MCF 10A (cell line): ENCODE measurements around the gene SOCS7. TPM values are rescaled to one million over a fixed set of nuclear protein-coding genes. Genes with fewer than 3 reads are reported as not detected.

ENCODE experiments used
- BruUV-seq: library from RNA; stranded (reverse); fragments of 400-500 nt; replicated peaks from 2 replicates; lab custom pipeline; 2021; lab: Mats Ljungman, UMichigan
- CTCF ChIA-PET: fragments of 300-600 bp; sonication (Branson Sonifier 250); formaldehyde crosslinking; extraction: SDS; loops from one replicate; lab custom pipeline; 2021; ENCODE audit warnings: antibody characterized with exemption, inconsistent platforms; lab: Yijun Ruan, JAX
- POLR2A ChIA-PET: fragments of 300-600, 350-650 bp; sonication (Branson Sonifier 250); formaldehyde crosslinking; extraction: SDS; loops from one replicate; lab custom pipeline; 2020; ENCODE audit warnings: antibody characterized with exemption, inconsistent platforms; lab: Yijun Ruan, JAX
- DNase-seq: peaks from one replicate; pipeline ENCODE4 v3.0.0-alpha.2; 2018; ENCODE audit not compliant: unreplicated experiment
- H3K27ac Mint-ChIP-seq: one replicate; pipeline ENCODE4 v1.8.0; 2022; ENCODE audit warnings: mild to moderate bottlenecking, low read depth, mixed read lengths; ENCODE audit not compliant: unreplicated experiment
- H3K27me3 Mint-ChIP-seq: one replicate; pipeline ENCODE4 v1.8.0; 2022; ENCODE audit warnings: mixed read lengths; ENCODE audit not compliant: insufficient read depth, unreplicated experiment
- H3K36me3 Mint-ChIP-seq: one replicate; pipeline ENCODE4 v1.8.0; 2022; ENCODE audit warnings: mild to moderate bottlenecking, moderate library complexity, mixed read lengths; ENCODE audit not compliant: insufficient read depth, unreplicated experiment
- H3K4me1 Mint-ChIP-seq: one replicate; pipeline ENCODE4 v1.8.0; 2022; ENCODE audit warnings: mixed read lengths; ENCODE audit not compliant: insufficient read depth, unreplicated experiment
- H3K4me3 Mint-ChIP-seq: one replicate; pipeline ENCODE4 v1.8.0; 2022; ENCODE audit warnings: mild to moderate bottlenecking, moderate library complexity, mixed read lengths; ENCODE audit not compliant: unreplicated experiment
- H3K9me3 Mint-ChIP-seq: one replicate; pipeline ENCODE4 v1.8.0; 2022; ENCODE audit warnings: mixed read lengths; ENCODE audit not compliant: unreplicated experiment
- CTCF ChIP-seq: fragments of 200-600 bp; IDR thresholded peaks from one replicate; pipeline ENCODE4 v1.8.0; 2022; ENCODE audit warnings: antibody characterized with exemption, mild to moderate bottlenecking; ENCODE audit not compliant: unreplicated experiment
- intact Hi-C: fragments of 100-400 bp; cut with micrococcal nuclease; formaldehyde crosslinking; loops from 2 replicates; pipeline ENCODE4 v1.14.1; 2022
- total RNA-seq: library from RNA; stranded (reverse); gene quantifications from 2 replicates; pipeline ENCODE4 v1.2.3, GENCODE V29; 2022

Gene SOCS7
- total RNA-seq, 1 experiment from 2014 or later = 26.2 TPM

GRCh38 chr17:38449364-38449763 lies 97.7 kb downstream of the SOCS7 start:
- POLR2A ChIA-PET = interaction anchor here (1.0 kb wide), 1 partner anchor 14 kb away, joined by 3 read pairs; no protein-coding TSS in a partner anchor
- H3K4me1 Mint-ChIP-seq = peaks cover 24% of the 10 kb centered on the region
- no peak for TF ChIP-seq CTCF
- no peak overlapping the region for H3K4me3 Mint-ChIP-seq
- H3K9me3 Mint-ChIP-seq = no peaks in the 10 kb centered on the region
- no TSS peak for BruUV-seq
- H3K36me3 Mint-ChIP-seq = no peaks in the 10 kb centered on the region
- peaks cover 10% of the 10 kb centered on the region for H3K27me3 Mint-ChIP-seq
- no peak overlapping the region for H3K27ac Mint-ChIP-seq
- intact Hi-C loops = no loop called here
- CTCF ChIA-PET = no interaction called here
- peak; percentile 89 for DNase-seq

GRCh38 chr17:38450557-38451029 lies 98.9 kb downstream of the SOCS7 start:
- no peaks in the 10 kb centered on the region for H3K9me3 Mint-ChIP-seq
- CTCF ChIA-PET = interaction anchor here (0.6 to 0.9 kb wide), 3 partner anchors 34 to 1482 kb away, joined by 3 read pairs; no protein-coding TSS in a partner anchor
- DNase-seq = no peak
- peaks cover 31% of the 10 kb centered on the region for H3K4me1 Mint-ChIP-seq
- no TSS peak for BruUV-seq
- POLR2A ChIA-PET = interaction anchor here (1.0 kb wide), 1 partner anchor 12 kb away, joined by 3 read pairs; no protein-coding TSS in a partner anchor
- intact Hi-C loops = no loop called here
- TF ChIP-seq CTCF = no peak
- H3K36me3 Mint-ChIP-seq = no peaks in the 10 kb centered on the region
- H3K27ac Mint-ChIP-seq = no peak overlapping the region
- H3K4me3 Mint-ChIP-seq = no peak overlapping the region
- peaks cover 10% of the 10 kb centered on the region for H3K27me3 Mint-ChIP-seq

- Mint-ChIP-seq H3K27me3 (peaks cover 10% of the 10 kb centered on the region), H3K4me3 (no peak overlapping the region), H3K27ac (no peak overlapping the region), H3K9me3 (no peaks in the 10 kb centered on the region), H3K4me1 (peaks cover 31% of the 10 kb centered on the region), H3K36me3 (no peaks in the 10 kb centered on the region)
- intact Hi-C loops = no loop called here
- no TSS peak for BruUV-seq
- TF ChIP-seq CTCF = no peak
- DNase-seq = peak; percentile 56
- ChIA-PET CTCF (interaction anchor here (0.6 to 0.9 kb wide), 3 partner anchors 33 to 218 kb away, joined by 3 read pairs; no protein-coding TSS in a partner anchor), POLR2A (no interaction called here)
These were observed 99.6 kb downstream of the SOCS7 start for GRCh38 chr17:38451030-38451839.

GRCh38 chr17:38451840-38452529 lies 100.3 kb downstream of the SOCS7 start:
- no peaks in the 10 kb centered on the region for H3K36me3 Mint-ChIP-seq
- intact Hi-C loops = no loop called here
- peaks cover 10% of the 10 kb centered on the region for H3K27me3 Mint-ChIP-seq
- ChIA-PET CTCF (interaction anchor here (0.6 to 0.8 kb wide), 2 partner anchors 10 to 103 kb away, joined by 3 to 4 read pairs; no protein-coding TSS in a partner anchor), POLR2A (interaction anchor here (0.6 kb wide), 1 partner anchor 153 kb away, joined by 3 read pairs; no protein-coding TSS in a partner anchor)
- BruUV-seq = no TSS peak
- no peak overlapping the region for H3K27ac Mint-ChIP-seq
- TF ChIP-seq CTCF = no peak
- peak; percentile 83 for DNase-seq
- no peaks in the 10 kb centered on the region for H3K9me3 Mint-ChIP-seq
- peak overlapping the region; percentile 65 for H3K4me3 Mint-ChIP-seq
- peaks cover 31% of the 10 kb centered on the region for H3K4me1 Mint-ChIP-seq
